Mucosa of stomach (tissue), 1 donor: ENCODE results near the gene MT4.
"Not testable (repeated sequence)": the region's sequence is repeated elsewhere in the genome, so short reads cannot be mapped to it uniquely, and the experiment has no call there.

Experiments used
- H3K27me3 ChIP-seq: one replicate; pipeline ENCODE4 v1.7.0; 2013; ENCODE audit warnings: mild to moderate bottlenecking, low read length; ENCODE audit not compliant: control insufficient read depth, insufficient read depth
- H3K36me3 ChIP-seq: one replicate; pipeline ENCODE4 v1.7.0; 2013; ENCODE audit warnings: low read length; ENCODE audit not compliant: control insufficient read depth, insufficient read depth
- H3K4me1 ChIP-seq: one replicate; pipeline ENCODE4 v1.7.0; 2013; ENCODE audit warnings: mild to moderate bottlenecking, low read length; ENCODE audit not compliant: control insufficient read depth, insufficient read depth
- H3K4me3 ChIP-seq: one replicate; pipeline ENCODE4 v1.7.0; 2013; ENCODE audit warnings: low read length
- H3K9ac ChIP-seq: one replicate; pipeline ENCODE4 v1.7.0; 2013; ENCODE audit warnings: mild to moderate bottlenecking, low read length, moderate library complexity
- H3K9me3 ChIP-seq: one replicate; pipeline ENCODE4 v1.7.0; 2013; ENCODE audit warnings: mild to moderate bottlenecking, low read length, moderate library complexity; ENCODE audit not compliant: control insufficient read depth
- donor health status: Pancreatic carcinoma.

MT4 gene

DNA sequence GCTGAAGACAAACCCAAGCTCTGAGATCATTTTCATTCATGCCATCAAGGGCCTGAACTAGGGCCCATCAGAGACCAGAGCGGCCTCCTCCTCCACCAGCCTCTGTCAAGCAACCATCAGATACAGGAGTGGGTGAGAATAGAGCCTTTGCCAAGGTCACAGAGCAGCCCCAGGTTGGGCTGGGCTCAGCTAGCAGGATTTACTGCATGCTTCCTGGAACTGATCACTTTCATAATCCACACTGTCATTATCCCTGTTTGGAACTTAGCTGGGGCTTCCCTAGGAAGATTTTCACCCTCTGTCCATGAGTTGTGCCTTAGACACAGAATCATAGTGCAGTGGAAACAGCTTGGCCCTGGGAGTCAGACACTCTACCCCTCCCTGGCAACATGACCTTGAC lies 5.1 kb downstream of the MT4 start:
- Histone ChIP-seq H3K36me3 (no peaks in the 10 kb centered on the region), H3K4me3 (no peak overlapping the region)

DNA sequence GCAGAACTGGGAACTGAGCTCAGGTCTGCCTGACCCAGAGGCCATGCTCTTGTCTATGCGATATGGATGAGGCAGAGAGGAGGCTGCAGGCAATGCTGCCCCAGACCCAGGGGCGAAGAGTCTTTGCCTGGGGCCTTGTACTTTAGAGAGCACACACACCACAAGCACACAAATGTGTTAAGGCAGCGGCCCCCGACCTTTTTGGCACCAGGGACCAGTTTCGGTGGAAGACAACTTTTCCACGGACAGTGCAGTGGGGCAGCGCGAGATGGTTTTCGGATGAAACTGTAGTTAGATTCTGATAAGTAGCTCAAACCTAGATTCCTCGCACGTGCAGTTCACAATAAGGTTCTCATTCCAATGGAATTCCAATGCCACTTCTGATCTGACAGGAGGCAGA lies 6.7 kb downstream of the MT4 start:
- Histone ChIP-seq H3K27me3 (peaks cover 9% of the 10 kb centered on the region), H3K4me1 (no peaks in the 10 kb centered on the region)

More for the DNA sequence above, 5.1 kb downstream of the MT4 start:
- Histone ChIP-seq H3K9me3 (no peaks in the 10 kb centered on the region), H3K27me3 (peaks cover 9% of the 10 kb centered on the region), H3K4me1 (no peaks in the 10 kb centered on the region), H3K9ac (no peak overlapping the region)

DNA sequence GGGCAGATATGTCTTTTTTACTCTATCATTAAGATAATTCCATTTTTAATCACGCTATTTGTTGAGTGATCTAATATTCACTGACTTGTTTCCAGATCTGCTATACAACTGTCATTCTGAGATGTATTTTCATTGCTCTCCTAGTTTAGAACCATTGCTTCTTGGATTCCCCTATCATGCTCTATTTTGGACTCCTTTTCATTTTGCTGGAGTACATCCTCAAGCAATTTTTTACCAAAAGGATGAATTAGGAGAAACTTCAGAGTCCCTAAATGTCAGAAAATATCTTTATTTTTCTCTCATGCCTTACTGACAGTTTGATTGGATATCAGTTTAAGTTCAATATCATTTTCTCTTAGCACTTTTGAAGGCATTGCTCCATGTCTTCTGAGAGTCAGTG lies 9.8 kb downstream of the MT4 start:
- H3K27me3 ChIP-seq = peaks cover under 1% of the 10 kb centered on the region
- H3K4me1 ChIP-seq = no peaks in the 10 kb centered on the region
- H3K9me3 ChIP-seq = no peaks in the 10 kb centered on the region
- no peak overlapping the region for H3K4me3 ChIP-seq
- H3K9ac ChIP-seq = no peak overlapping the region
- H3K36me3 ChIP-seq = no peaks in the 10 kb centered on the region

More for the DNA sequence above, 6.7 kb downstream of the MT4 start:
- no peak overlapping the region for H3K4me3 ChIP-seq
- no peak overlapping the region for H3K9ac ChIP-seq
- no peaks in the 10 kb centered on the region for H3K36me3 ChIP-seq
- no peaks in the 10 kb centered on the region for H3K9me3 ChIP-seq

- H3K9ac ChIP-seq = no peak overlapping the region
- H3K27me3 ChIP-seq = peaks cover 2% of the 10 kb centered on the region
- H3K36me3 ChIP-seq = no peaks in the 10 kb centered on the region
- H3K4me1 ChIP-seq = no peaks in the 10 kb centered on the region
- no peaks in the 10 kb centered on the region for H3K9me3 ChIP-seq
- no peak overlapping the region for H3K4me3 ChIP-seq
These were observed 11.9 kb downstream of the MT4 start for GRCh38 chr16:56576585-56577299.

GRCh38 chr16:56577300-56577625 lies 12.4 kb downstream of the MT4 start:
- Histone ChIP-seq H3K9me3 (no peaks in the 10 kb centered on the region), H3K9ac (no peak overlapping the region), H3K4me3 (no peak overlapping the region), H3K27me3 (peaks cover 2% of the 10 kb centered on the region), H3K36me3 (no peaks in the 10 kb centered on the region), H3K4me1 (no peaks in the 10 kb centered on the region)

GRCh38 chr16:56580391-56581048 lies 15.6 kb downstream of the MT4 start:
- H3K9me3 ChIP-seq = no peaks in the 10 kb centered on the region
- H3K36me3 ChIP-seq = no peaks in the 10 kb centered on the region
- no peaks in the 10 kb centered on the region for H3K4me1 ChIP-seq
- H3K27me3 ChIP-seq = peaks cover 2% of the 10 kb centered on the region
- H3K9ac ChIP-seq = no peak overlapping the region
- H3K4me3 ChIP-seq = no peak overlapping the region

DNA sequence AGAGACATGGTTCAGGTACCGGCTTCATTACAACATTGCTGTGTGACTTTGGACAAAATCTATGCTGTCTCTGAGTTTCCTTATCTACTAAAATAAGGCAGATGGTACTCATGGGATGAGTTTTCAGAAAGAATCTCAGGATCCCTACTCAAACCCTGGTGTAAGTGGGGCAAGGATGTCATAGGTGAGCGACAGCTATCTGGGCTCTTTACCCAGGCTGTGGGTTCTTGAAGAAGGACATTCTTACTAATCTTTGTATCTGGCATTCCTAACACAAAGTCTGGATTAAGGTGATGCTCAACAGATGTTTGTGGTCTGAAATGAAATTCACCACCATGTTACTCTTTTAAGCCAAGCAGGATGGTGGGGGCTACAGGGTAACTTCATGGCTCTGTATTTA lies 18.0 kb downstream of the MT4 start:
- not testable (repeated sequence) for H3K4me3 ChIP-seq, H3K36me3 ChIP-seq, H3K9me3 ChIP-seq, H3K9ac ChIP-seq, H3K4me1 ChIP-seq, H3K27me3 ChIP-seq

- Histone ChIP-seq H3K4me1 (no peaks in the 10 kb centered on the region), H3K4me3 (no peak overlapping the region), H3K9me3 (no peaks in the 10 kb centered on the region), H3K36me3 (no peaks in the 10 kb centered on the region), H3K27me3 (peaks cover 7% of the 10 kb centered on the region), H3K9ac (no peak overlapping the region)
These were observed 18.7 kb downstream of the MT4 start for GRCh38 chr16:56583351-56584168.

DNA sequence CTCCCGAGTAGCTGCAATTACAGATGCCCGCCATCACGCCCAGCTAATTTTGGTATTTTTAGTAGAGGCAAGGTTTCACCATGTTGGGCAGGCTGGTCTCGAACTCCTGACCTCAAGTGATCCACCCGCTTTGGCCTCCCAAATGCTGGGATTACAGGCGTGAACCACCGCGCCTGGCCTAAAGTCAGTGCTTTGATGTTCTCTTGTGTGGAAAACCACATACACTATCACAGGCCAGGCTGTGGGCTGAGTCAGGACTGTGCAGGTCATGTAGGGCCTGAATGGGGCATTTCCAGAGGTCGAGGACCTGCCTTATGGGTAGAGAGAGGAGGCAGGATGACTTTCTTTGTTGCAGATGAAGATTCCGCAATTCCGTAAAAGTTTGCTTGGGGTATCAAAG lies 19.4 kb downstream of the MT4 start:
- H3K27me3 ChIP-seq = peaks cover 14% of the 10 kb centered on the region
- no peak overlapping the region for H3K4me3 ChIP-seq
- H3K4me1 ChIP-seq = peaks cover 3% of the 10 kb centered on the region
- H3K36me3 ChIP-seq = no peaks in the 10 kb centered on the region
- no peak overlapping the region for H3K9ac ChIP-seq
- no peaks in the 10 kb centered on the region for H3K9me3 ChIP-seq

DNA sequence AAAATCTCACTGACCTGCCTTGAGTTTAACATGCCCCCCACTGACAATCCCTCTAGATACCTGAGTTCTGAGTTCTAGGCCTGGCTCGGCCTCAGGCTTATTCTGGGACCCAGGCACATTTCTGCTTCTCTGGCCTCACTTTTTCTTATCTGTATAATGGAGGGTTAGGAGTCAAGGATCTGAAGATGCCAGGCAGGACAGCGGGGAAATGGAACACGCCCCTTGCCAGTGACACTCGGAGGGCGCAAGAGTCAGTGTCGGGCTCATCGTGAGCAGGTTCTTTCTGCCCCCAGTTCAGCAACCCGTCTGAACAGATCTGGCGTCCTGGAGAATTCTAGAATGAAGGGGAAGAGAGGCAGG lies 23.9 kb downstream of the MT4 start:
- Histone ChIP-seq H3K4me1 (peaks cover 9% of the 10 kb centered on the region), H3K36me3 (no peaks in the 10 kb centered on the region), H3K27me3 (peaks cover 27% of the 10 kb centered on the region), H3K9ac (no peak overlapping the region), H3K4me3 (no peak overlapping the region), H3K9me3 (no peaks in the 10 kb centered on the region)

- H3K27me3 ChIP-seq = peaks cover 27% of the 10 kb centered on the region
These were observed 24.5 kb downstream of the MT4 start, which contains the start of gene MT3 for GRCh38 chr16:56589141-56590039. MT3 (plus strand) TSS chr16:56589528; CDS start chr16:56589591, 63 bp downstream.

More at GRCh38 chr16:56589141-56590039, 24.5 kb downstream of the MT4 start, which contains the start of gene MT3:
- Histone ChIP-seq H3K9ac (no peak within 1 kb of the TSS), H3K4me1 (peaks cover 9% of the 10 kb centered on the region), H3K4me3 (no peak within 1 kb of the TSS), H3K9me3 (no peaks in the 10 kb centered on the region), H3K36me3 (no peaks in the 10 kb centered on the region)
